AG08395 (cell line): ENCODE measurements around the gene IRAK2.

Experiments
- DNase-seq: peaks from one replicate; pipeline ENCODE4 v3.0.0; 2012; ENCODE audit warnings: mixed read lengths, low spot score

Gene IRAK2

DNA sequence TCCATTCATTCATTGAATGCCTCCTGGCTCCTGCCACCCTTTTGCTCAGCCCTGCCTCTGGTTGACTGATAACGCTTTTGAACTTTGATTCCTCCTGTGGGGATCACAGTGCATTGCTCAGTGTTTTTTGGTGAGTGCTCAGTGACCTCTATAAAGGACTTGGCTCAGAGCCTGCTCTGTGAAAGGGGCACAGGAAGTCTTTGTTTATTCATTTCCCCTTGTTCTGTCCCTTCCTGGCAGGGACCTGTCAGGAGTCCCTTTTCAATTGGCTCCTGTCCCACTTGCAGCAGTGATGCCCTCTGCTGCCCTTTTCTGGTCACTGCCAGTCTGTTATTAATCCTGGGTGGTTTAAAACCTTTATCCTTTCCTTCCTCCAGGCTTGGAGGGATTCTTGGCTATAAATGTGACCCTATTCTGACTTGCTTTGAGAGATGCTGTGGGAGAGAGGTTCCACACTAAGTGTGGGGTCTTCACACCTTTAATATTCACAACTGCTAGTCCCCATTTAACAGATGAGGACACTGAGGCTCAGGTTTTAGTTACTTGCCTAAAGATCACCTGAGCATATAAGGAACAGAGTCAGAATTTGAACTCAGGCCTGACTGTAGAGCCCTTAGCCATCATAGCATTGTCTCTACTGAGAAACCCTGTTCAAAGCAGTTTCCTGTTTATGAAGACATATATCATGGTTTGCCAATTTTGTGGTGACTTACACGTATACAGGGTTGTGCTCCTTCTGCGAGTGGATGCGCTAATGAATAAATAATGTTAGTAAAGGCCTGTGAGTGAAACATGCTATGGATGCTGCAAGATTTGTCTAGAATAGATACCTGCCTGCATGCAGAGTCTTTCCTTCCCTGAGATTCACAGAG lies 60.3 kb downstream of the IRAK2 start:
- DNase-seq = peak; percentile 85

DNA sequence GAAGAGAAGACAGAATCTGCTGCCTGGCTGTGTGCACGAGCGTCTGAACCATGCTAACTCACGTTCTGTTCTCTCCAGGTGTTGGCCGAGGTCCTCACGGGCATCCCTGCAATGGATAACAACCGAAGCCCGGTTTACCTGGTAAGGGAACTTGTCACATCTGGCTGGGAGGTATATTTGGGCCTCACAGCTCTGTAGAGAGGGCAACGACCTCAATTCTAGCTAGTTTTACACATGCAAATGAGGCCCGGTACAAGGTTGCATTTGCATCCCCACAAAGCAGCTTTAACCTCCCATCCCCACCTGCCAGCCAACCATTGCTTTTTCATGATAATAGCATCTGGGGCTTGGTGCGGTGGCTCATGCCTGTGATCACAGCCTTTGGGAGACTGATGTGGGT lies 61.6 kb downstream of the IRAK2 start:
- DNase-seq = no peak

DNA sequence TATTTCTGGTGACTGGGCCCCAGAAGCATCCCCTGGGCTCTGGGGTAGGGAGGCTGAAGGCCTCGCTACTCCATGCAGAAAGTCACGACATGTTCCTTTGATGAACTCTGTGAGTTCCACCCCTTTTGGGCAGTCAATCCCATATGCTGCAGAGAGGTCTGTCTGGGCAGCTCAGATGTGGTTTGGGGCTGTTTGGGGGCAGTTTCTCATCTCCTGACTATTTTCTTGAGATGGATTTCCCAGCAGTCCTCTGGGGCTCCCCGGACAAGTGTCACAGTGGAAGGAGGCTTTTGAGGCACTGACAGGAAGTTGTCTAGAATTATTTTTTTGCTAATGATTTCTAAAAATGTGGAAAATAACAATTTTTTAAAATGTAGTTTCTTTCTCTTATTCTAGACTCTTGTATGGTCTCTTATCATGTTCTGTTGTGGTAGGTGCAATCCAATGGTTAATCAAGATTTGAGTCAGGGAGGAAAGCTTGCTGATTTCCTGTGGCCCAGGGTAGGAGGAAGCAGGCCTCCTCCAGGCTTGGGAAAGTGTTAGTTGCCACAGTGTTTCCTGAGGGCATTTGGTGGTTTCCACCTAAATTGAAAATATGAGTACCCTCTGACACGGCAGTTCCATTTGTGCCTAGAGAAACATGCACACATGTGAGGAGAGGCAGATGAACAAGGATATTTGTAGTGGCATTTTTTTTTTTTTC lies 63.7 kb downstream of the IRAK2 start:
- no peak for DNase-seq

DNA sequence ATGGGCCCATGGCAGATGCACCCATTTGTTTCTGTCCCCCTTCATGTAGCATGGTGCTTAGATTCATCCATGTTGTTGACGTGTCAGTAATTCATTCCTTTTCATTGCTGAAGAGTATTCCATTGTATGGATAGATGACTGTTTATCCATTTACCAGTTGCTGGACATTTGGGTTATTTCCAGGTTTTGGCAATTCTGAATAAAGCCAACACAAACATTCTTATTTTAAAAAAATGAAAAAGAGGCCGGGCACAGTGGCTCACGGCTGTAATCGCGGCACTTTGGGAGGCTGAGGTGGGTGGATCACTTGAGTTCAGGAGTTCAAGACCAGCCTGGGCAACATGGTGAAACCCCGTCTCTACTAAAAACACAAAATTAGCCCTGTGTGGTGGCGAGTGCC lies 64.9 kb downstream of the IRAK2 start:
- DNase-seq = no peak

DNA sequence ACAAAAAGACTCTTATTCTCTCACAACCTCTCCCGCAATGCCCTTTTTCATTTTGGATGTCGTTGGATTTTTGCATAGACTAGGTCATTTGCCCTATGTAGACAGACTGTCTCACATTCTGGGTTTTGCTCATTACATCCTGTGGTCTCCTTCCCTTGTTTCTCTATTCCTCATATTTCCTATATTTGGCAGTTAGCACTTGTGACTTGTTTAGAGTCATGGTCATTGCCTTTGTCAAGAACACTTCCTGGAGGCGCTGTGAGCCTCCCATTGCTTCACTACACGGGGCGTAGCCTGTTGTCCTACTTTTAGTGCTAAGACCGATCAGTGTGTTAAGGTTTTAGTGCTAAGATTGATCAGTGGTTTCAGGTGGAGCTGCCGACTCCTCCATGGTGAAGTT lies 67.4 kb downstream of the IRAK2 start:
- no peak for DNase-seq

DNA sequence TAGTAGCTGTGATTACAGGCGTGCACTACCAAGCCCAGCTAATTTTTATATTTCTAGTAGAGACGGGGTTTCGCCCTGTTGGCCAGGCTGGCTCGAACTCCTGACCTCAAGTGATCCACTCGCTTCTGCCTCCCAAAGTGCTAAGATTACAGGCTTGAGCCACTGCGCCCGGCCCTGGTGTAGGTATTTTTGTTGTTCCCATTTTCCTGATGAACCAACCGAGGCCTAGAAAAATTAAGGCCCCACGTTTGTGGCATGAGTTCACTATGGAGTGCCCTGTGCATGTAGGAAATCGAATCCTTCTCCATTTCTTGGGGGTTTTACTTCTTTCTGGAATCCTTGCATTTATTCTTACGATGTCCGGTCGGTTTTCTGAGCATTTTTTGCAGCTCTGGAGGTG lies 69.3 kb downstream of the IRAK2 start:
- no peak for DNase-seq

DNA sequence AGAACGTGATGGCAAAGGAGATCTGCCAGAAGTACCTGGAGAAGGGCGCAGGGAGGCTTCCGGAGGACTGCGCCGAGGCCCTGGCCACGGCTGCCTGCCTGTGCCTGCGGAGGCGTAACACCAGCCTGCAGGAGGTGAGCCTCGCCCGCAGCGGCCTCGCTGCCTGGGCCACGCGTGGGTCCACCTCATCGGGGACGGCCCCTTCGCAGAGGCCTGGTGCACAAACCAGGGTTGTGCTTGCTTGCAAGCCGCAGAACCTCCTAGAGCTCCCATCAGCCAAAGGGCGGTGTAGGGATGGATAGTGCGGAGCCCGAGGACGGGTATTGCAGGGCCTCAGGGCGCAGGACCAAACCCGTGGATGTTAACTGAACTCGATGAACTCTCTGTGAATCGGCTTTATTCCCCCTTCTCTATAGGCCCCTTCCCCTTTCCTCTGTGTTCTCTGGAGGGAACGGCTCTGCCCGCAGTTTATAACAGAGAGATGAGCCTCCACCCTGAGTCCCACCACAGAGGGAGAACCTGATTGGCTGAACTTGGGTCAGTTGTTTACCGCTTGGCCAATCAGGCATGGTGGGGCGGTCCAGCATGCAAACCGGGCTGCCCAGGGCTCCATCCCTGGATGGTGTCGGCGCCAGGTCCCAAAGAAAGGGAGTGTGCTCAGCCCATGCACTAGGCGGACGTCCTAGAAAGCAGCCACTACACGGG lies 70.0 kb downstream of the IRAK2 start:
- DNase-seq = no peak

DNA sequence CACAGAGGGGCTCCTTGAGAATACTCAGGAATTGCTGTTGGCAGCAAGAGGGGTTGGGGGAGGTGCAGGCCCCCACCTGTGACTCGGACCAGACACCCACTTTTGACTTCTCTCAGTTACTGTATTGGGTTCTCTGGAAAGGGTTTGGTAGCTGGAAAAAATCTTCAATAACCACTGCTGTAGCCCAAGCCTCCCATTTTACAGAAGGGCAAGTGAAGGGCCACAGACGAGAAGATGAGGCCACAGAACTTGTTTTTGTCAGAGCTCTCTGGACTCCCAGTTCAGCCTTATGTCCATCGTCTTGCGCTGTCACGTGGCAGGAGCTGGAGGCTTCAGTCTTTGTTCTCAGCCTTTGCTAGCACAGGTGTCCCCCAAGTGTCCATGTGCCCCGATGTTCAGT lies 70.8 kb downstream of the IRAK2 start:
- no peak for DNase-seq

DNA sequence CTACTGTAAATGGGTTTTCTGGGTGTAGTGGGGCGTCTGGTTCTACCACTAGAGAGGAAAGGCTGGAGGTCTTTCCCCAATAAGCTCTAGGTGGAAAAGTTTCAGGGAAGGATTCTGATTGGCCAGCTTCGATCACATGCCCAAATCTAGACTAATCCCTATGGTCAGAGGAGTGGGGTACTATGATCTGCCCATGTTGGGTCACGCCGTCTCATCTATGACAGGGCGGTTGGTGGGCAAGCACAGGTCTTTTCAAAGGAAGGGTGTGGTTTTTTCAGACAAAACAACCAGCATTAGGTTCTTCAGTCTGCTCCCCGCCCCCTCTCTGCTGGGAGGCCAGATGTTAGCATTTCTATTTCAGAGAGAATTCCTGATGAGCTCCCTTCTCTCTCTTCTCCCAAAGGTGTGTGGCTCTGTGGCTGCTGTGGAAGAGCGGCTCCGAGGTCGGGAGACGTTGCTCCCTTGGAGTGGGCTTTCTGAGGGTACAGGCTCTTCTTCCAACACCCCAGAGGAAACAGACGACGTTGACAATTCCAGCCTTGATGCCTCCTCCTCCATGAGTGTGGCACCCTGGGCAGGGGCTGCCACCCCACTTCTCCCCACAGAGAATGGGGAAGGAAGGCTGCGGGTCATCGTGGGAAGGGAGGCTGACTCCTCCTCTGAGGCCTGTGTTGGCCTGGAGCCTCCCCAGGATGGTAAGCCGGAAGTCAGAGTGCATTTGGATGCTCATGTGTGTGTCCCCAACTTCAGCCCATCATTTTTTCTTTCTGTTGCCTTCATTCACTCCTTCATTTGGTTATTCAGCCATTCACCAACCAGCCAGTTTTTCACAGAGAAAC lies 73.8 kb downstream of the IRAK2 start:
- DNase-seq = no peak

DNA sequence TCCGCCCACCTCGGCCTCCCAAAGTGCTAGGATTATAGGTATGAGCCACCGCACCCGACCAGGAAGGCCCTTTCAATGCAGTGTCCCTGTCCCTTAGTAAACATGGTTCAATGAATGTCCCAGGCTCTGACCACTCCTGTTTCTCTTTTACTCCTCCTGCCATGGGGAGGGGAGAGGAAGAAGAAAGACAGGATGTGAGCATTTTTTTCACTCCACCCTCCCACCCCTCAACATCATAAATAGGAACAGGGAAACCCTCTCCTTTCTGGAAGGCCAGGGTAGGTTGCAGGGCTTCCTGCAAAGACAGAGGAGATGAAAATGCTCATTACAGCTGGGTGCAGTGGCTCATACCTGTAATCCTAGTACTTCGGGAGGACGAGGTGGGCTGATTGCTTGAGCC lies 76.1 kb downstream of the IRAK2 start:
- no peak for DNase-seq

DNA sequence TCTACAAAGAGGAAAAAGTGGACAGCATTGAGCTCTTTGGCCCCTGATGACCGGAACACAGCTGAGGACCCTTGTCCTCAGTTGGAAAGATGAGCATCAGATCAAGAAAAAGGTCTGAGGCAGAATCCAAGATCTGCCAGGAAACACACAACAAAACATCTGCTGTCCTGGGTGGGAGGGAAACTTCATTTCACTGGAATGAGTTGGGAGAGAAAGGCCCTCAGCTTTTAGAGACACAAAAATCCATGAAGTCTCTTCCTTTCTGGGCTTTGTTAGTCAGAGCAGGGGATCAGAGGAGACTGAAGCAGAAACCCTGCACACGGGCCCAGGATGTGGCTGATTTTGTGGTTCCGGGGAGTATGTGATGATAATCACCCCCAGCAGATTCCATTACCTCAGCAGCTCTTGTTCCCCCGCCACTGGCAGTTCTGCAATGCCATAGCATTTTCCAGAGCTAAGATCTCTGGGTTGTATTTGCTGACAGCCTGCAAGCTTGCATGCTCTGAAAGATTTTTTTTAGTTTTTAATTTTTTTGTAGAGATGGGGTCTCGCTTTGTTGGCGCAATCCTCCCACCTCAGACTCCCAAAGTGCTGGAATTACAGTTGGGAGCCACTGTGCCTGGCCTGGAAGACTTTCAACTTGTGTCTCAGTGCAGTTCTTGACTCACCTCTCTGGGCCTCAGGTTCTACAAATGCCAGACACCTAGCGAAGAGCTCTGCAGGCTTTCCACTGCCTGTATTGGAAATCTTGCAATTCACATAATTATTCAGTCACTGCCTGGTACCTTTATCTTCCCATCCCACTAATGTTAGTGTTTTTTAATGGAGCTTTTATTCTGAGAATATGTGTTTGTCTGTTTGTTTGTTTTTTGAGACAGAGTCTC lies 77.7 kb downstream of the IRAK2 start:
- peak; percentile 76 for DNase-seq

DNA sequence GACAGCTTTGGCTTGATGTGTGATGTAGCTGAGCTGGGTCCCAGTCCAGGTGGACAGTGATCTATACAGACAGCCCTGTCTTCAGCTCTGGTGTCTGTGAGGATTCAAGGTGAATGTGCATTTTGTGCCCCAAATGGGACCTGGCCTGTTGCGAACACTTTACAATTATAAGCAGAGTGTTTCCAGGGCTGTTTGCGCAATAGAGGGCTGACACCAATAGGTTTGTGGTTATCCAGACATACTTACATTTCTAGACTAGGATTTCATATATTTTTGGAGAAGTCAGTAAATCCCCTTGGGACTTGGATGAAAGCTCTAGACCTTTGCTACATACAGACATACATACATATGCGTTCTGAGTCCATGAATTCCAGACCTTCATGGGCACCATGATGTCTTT lies 79.3 kb downstream of the IRAK2 start:
- no peak for DNase-seq

DNA sequence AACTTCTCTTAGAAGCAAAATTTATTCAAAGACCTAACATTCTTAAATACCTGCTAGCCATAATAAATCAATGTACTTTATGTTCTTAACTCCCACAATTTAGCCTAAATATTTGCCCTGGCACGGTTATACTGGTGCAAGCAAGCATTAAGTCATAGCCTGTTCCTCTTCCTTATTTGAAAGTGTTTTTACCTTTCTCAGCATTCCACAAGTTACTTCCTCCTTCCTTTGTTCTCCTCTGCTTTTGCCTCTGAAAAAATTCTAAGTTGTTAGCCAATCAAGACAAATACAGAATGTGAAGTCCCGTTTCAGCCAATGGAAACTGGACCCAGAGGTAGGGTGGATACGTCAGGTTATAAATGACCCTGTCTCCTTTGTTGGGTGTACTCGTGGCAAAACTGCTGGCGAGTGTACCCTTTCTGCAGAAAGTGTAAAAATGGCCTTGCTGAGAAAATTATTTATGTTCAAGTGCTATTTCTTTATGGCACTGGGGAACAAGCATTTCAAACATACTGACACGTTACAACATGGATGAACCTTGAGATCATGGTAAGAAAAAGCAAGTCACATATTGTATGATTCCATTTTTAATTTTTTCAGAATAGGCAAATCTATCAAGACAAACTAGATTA lies 80.5 kb downstream of the IRAK2 start:
- no peak for DNase-seq

DNA sequence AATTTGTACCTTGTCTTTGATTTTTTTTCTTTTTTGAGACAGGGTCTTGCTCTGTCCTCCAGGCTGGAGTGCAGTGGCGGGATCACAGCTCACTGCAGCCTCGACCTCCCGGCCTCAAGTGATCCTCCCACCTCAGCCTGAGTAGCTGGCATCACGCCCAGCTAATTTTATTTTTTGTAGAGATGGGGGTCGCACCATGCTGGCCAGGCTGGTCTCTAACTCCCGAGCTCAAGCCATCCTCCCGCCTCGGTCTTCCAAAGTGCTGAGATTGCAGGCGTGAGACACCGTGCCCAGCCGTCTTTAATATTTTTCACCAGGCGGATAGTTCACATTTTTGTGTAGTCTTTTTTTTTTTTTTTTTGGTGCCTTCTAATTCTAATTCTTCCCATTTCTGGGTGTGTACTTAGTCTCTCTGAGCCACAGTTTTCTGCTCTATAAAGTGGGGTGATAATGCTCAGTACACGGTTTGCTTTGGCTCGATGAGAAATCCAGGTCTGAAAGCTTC lies 83.0 kb downstream of the IRAK2 start:
- DNase-seq = no peak

DNA sequence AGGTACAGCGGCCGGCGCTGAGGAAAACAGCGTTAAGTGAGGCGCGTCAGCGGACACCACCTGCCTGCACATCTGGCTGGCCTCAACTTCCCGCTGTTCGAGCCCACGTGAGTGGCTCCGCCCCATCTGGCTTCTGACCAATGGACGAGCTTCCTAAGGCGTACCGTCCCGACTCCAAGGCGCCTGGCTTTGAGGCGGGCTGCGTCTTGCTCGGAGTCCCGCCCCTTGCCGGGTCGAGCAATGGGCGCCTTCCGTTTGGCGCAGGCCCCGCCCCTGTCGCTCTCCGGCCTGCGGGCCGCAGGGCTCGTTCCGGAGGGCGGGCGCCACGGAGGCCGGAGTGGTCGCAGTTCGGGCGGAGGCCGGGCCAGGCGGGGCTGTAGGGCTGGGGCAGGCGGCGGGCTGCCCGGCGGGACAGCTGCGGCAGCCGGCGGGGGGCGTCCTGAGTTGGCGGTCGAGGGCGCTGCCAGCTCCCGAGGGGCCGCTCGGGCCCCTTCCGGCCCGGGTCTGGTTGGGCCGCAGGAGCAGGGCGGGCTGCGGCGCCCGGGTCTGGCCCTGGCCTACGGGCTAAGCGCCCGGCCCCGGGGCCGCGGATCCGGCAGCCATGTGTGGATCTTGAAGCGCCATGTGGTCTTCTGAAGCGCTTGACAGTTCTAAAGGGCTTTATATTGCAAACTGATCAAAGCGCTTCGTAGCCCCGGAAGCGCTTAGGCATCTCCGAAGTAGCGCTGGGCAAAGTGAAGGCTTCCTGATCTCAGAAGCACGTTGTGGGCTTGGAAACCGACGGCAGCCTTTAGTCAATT lies 83.7 kb downstream of the IRAK2 start, which contains the start of gene TATDN2:
TATDN2 (plus strand) TSS at position 276 of the 800 bp plus-strand sequence. CDS start 742 bp downstream, outside the sequence.
- DNase-seq = peak; percentile 99

DNA sequence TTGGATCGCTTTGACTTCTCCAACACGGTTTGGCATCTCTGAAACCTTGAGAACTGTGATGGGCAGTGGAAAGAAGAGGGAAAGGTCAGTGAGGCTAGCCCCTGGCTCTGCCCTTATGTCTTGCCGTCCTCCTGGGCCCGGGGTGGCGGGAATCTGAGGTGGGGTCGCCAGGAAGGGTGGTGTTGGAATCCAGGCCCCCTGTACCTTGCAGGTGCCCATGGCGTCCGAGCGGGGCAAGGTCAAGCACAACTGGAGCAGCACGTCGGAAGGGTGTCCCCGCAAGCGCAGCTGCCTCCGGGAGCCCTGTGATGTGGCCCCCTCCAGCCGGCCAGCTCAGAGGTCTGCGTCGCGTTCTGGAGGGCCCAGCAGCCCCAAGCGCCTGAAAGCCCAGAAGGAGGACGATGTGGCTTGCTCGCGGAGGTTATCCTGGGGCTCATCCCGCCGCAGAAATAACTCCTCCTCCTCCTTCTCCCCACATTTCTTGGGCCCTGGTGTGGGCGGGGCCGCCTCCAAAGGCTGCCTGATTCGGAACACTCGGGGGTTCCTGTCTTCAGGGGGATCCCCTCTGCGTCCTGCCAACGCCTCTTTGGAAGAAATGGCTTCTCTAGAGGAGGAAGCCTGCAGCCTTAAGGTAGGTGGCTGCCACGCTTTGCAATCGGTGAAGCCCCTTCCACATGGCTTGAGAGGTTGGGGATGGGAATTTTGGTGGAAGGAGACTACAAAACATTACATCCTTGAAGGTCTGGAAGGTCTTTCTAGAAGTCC lies 84.4 kb downstream of the IRAK2 start:
- DNase-seq = peak; percentile 52

DNA sequence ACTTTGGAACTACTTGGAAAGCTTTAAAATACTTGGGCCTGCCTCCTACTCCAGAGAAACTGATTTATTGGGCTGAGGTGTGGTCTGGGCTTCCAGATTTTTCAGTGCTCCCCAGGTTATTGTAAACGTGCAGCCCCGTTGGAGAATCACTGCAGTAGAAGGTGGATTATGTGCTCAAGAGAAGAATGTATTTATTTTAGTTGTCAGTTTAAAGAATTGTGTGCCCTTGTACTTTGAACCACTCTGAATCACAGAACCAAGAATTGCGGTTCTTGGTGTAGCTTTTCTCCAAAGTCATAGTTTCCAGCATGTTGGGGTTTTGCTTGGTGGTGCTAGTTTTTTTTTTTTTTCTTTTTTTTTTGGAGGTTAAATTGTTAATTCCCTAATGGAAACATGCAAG lies 85.1 kb downstream of the IRAK2 start:
- no peak for DNase-seq

DNA sequence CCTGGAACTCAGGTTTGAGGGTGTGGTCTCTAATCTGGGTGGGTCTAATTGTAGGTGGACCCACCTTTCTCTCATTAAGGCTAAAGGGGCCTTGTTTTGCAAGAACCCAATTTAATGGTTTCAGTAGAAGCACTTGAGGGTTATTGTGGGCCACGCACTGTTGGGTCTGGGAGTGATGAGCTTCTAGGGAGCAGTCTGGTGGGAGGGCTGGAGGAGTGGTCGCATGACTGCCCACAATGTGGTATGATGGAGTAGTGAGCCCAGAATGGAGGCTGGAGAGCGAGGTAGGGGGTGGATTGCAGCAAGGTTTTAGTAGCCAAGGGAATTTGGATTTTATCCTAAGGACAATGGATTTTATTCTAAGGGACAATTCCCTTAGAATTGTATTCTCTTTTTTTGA lies 86.3 kb downstream of the IRAK2 start:
- DNase-seq = no peak

DNA sequence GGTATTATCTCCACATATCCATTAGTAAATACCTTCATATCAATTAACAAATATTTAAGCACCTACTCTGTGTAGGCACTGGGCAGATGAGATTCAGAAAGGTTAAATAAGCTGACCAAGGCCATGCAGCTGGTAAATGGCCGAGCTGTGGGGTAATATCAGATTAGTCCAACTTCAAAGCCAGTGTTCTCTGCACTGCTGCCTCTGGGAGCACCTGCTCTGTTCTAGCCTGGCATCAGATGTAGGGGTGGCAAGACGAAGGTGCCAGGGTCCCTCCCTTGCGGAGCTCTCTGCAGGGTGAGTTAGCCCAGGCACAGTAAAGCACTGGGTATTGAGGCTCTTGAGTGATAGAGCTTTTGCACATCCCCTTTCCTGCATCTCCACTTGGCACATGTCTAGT lies 89.0 kb downstream of the IRAK2 start:
- no peak for DNase-seq
